Medulla oblongata (tissue), 1 donor: Measurements from ENCODE around the gene ATP5PB.
A peak's percentile ranks its signal among the peaks of the same experiment; 100 is the strongest.

Source experiments
- DNase-seq: peaks from one replicate; pipeline ENCODE4 v3.0.0-alpha.2; 2015; ENCODE audit errors: extremely low spot score

The ATP5PB gene, protein sequence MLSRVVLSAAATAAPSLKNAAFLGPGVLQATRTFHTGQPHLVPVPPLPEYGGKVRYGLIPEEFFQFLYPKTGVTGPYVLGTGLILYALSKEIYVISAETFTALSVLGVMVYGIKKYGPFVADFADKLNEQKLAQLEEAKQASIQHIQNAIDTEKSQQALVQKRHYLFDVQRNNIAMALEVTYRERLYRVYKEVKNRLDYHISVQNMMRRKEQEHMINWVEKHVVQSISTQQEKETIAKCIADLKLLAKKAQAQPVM

DNA sequence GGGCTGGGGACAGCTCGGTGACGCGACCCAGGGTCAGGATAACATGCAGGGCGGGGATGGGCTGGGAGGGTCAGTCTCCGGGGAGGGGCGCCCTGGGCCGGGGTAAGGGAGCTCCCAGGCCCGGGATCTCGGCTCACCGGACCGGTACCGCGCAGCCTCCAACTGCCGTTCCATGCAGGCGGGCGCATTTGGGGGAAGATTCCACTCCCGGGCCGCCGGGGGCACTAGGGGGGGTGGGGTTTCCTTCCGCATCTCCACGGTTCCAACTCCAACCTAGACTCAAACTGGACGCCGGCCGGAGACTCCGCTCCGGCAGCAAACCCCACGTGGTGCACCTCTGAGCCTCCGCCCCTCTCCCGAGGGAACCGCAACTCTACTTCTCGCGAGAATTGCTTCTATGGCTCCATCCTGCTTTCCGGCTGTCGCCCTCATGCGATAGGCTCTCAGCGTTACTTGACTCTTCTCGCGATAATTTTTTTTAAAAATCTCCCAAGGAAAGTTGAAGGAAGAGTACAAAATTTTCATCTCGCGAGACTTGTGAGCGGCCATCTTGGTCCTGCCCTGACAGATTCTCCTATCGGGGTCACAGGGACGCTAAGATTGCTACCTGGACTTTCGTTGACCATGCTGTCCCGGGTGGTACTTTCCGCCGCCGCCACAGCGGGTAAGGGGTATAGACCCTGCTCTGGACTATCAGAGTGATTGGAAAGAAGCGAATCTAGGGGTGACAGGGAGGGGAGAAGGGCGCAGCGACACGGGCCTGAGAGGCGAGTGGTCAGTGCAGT, at the start of gene ATP5PB, which contains the start of gene WDR77:
ATP5PB (plus strand) TSS at position 547 of the 785 bp plus-strand sequence; CDS start at position 625, 78 bp downstream.
WDR77 (minus strand) TSS at position 339 of the 785 bp plus-strand sequence; CDS start at position 252, 87 bp downstream.
- peak; percentile 99 for DNase-seq

DNA sequence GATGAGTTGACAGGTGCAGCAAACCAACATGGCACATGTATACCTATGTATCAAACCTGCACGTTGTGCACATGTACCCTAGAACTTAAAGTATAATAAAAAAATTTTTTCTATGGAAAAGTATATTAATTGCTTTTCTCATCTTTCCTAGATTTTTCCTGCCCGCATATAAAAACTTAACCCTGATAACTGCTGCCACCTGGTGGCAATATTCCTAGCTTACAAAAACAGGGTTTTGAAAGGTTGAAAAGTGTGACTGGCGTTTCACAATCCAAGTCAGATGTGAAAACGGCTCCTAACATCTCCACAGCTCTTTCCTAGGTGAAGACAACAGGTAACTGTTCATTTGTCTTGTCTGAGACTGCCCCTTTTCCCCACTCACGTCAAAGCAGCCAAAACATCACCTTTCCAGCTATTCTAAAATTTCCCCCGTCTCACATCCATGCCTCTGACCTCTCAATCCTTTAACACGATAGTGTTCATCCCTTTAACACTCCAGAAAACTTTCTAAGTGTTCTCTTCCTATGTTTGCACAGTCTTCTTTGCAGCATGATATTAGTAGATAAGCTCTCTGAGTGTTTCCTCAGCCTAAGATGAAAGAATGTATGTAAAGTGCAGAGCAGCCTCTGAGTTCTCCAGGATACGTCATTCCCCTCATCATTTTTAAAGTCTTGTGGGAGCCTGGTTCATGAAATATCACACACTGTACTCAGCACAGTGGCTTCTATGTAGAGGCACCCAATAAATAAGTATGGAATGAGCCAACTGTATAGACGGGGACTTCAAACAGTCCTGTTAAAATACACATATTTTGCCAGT, 49.3 kb upstream of the ATP5PB start:
- peak; percentile 80 for DNase-seq

DNA sequence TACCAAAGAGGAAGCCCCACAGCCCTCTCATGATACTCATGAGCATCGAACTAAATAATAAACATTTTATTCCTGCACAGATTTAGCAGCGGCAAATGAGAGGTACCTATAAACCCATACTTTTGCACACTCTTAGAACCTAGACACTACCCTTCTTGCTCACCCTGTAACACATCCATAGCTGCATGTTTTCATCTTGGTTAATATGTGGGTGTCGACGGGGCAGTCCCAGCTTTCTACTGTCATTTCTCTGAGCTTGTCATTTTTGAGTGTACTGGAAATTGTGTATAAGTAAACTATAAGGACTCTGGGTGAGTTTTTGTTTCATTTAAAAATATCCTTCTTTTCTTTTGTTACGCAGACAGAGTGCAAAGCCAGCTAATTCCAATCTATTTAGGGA, 47.2 kb upstream of the ATP5PB start:
- DNase-seq = no peak

DNA sequence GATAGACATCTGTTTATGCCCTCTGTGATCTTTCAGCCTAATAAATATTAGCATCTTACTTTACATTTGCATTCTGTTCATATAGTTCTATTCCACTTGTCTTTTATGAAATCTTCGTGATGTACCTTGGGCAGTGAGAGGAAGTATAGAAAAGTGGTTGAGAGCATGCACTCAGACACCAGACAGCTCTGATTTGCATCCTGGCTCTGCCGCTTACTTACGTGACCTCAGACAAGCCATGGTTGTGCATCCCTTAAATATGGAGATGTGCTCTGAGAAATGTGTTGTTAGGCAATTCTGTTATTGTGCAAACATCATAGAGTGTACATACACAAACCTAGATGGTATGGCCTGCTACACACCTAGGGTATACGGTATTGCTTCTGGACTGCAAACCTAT, 44.7 kb upstream of the ATP5PB start:
- no peak for DNase-seq

DNA sequence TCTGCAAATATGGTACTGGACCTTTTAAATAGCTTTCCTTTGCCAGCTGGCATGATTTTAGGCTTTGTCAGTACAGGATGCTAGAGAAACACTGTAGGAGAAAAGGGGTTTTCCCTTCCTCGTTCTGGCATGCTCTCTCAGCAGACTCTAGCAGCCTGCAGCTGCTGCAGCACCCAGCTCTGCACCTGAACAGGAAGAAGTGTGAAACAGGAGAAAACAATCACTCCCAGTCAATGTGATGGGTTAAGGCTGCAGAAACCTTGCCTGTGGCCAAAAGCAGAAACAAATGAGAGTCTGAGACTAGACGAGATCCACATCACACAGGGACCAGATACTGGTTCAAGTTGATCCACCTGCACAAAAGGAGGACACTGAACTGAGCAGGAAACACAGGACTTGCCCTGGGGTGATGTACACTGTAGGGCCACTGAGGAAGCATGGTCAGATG, 42.9 kb upstream of the ATP5PB start:
- DNase-seq = no peak

DNA sequence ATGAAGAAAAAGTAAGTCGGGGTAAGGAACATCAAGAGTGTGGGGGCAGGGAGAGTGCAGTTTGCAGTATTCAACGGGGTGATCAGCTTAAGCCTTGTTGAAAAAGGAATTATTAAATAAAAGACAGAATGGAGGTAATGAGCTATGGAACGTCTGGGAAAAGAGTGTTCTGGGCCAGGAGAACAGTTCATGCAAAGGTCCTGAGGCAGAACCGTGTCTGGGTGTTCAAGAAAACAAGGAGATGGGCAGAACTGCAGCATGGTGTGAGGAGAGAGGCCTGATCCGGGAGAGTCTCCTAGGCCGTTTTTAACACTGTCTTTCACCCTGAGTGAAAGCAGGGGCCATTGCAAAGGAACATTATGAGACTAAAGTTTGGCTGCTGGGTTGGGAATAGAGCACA, 42.0 kb upstream of the ATP5PB start:
- no peak for DNase-seq

DNA sequence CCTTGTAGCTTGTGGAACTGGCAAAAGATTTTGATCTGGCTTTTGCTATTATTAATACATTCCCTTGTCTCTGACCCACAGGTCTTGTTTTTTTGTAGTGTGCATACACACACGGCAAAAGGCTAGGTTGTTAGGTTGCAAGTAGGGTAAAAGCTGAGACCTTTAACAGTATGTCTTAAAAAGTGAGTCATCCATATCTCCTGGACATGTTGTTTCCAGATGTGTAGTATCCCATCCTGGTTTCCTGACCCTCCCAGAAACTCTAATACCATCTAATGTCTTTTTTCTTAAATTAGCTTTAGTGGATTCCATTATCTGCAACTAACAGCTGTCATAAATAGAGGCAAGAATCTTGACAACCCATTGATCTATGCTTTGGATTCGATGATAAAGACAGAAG, 36.4 kb upstream of the ATP5PB start:
- no peak for DNase-seq

DNA sequence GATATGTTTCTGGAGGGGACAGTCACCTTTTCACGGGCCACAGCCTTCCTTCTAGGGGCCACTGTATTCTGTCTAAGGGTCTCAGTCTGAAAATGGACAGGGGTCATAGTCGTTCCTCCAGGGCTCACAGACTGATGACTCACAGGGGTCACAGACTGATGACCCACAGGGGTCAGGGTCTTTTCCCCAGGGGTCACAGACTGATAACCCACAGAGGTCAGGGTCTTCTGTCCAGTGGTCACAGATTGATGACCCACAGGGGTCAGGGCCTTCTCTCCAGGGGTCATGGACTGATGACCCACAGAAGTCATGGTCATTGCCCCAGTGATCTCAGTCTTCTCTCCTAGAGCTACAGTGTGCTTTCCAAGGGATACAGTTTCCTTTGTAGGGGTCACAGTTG, 34.5 kb upstream of the ATP5PB start:
- no peak for DNase-seq

DNA sequence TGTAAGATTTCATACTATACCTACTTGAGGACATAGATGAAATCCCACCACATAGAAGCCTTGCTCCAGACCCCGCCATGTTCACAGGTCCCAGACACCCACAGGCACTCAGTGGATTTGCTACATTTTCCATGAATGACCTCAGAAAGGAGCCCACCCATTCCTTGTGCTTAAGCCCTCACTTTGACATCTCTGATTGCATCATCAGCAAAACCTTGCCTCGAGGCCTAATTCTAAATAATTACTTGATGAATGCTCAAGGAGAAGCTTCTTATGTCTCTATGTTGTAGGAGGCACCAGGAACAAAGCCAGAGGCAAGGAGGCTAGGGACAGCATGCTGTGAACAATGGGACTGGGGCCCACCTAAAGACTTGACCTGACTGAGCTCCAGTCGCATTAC, 33.8 kb upstream of the ATP5PB start:
- no peak for DNase-seq

DNA sequence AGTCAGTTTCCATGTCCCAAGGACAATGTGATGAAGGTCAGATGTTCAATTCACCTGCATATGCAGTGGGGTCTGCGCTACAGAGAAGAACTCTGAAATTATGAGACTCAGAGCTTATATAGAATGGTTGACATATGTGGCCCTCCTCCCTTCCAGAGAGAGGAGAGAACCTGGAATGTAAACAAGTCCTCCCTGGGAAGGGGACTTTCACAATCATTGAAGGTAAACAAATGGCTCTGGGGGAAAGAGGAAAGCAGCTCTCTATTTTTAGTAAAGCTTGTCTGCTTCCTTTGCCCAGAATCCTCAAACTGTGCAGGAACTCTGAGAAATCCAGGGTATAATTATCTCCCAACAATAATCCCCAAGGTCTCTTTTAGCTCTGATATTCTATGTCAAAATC, 31.5 kb upstream of the ATP5PB start:
- DNase-seq = no peak

DNA sequence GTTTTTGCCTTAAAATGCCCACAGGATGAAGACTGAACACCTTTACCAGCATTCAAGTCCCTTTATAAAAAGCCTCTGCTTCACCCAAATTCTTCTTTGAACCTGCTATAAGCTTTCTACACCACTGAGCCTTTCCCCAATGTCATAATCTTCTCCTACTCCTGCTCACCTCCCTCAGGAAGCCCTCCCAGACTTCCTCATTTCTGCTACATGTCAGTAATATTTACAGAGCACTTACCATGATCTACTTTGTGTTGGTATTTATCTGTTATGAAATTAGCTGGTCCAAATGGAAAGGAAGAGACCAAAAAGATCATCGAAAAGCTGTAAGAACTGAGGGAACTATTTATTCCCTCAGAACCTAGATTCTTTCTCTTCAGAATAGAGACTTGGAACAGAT, 30.2 kb upstream of the ATP5PB start:
- DNase-seq = no peak

DNA sequence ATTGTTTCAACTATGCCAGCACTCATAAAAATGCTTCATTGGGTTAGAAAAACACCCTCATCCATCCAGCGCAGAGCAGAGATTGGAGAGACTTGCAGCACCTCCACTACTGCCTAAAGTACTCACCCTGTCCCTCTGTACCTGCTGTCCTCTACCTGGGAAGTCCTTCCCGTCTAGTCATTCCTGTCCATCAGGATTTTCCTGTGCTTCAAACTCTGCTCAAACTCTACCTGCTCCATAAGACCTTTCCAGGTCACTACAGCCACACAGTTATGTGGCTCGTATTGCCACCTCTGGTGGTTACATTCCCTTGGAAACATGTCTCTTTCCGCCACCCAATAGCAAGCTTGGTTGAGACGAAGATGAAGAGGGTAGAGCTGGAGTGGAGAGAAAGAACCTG, 28.9 kb upstream of the ATP5PB start:
- DNase-seq = no peak

DNA sequence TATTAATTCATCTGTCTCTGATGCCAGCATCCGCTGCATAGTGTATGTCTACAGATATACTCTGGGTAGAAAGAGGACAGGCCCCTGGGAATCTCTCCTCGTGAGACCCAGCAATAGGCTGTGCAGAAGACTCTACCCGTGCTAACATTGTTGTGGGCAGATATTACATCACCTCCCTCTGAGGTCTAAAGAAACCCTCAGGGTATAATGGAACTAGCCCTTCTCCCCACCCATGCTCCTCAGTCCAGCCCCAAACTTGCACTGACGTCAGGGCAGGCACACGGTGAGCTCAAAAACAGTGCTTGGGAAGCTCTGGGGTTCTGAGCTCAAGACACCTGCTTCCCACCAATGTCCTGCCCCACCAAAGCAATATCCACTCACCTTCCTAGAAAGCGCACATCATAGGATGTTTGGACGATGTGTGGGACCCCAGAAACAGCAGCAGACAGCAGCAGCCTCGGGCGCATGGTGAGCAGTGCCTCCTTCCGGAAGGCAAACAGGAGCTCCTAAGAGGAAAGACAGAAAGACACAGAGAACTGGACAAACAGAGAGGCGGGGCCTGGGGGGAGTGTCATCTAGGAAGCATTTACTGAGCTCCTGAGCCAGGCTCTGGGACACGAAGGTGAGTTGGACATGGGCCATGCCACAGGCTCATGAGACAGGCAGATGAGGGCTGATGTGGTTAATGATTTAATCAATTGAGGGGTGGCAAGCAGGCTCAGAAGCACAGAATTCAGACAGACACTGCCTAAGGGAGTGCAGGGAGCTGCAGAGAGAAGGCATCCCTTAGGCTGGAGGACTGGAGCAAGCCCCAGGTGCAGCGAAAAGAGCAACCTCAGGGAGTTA, 26.5 kb upstream of the ATP5PB start:
- DNase-seq = no peak

DNA sequence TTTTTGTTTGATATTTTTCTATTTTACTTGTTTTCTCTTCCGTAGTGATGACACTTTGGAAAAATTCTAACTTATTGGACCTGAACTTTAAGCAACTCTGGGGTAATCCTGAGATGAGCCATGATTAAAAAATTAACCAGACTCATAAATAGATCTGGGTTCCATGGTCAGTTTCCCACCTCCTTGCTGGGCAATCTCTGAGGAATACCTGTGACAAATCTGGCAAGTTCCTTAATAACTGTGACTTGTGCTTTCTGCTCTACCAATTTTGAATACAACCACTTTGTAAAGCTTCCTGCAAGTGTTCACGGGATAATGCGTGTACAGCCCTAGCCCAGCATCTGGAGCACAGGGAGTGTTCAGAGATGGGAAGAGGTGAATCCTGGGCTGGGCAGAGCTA, 25.0 kb upstream of the ATP5PB start:
- DNase-seq = no peak

DNA sequence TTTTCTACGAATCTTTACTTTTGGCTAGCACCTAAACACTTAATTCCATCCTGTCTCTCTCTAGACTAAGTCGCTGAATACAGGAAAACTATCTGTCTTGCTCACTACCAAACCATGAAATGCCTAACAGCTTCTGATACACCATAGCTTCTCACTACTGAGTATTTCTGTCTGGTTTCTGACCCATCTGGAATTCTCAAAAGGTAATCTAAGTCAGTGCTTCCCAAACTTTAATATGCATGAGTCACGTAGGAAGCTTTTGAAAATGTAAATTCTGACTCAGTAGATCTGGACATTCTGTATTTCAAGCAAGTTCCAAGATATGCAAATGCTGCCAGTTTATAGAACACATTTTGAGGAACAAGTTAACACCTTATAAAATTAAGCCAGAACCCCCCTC, 12.5 kb upstream of the ATP5PB start:
- no peak for DNase-seq

DNA sequence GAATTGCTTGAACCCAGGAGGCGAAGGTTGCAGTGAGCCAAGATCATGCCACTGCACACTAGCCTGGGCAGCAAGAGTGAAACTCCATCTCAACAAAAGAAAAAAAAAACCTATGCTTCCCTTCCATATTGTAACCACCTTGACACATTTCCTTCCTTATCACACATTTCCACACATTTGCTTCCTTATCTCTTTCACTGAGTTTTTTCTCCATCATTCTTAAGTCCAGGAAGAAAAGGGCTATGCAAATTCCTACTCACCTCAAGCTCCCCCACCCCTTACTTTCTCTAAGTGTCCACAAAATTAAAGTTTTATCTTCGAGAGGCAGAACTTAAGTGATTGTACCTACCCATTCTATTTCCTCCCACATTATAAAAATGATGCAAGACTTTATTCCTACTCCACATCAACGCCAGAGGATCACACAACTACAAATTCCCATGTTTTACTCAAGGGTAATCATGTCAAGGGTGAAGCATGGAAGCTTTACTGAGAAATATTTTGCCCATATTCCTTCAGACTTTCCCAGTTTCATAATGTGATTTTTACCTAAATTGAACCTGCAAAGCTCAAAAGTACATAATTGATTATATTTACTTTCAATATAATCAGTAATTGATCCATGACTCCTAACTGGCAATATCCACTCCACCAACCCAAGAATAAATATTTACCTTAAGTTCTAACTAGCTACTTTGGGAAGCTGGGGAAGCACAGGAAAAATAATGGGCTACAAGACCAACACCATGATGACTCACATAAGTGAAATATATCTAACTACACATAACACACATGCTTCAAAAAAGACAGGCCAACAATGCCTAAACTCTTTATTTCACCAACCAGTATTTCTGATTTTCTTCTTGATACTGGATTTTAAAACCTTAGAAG, 9.6 kb upstream of the ATP5PB start:
- DNase-seq = no peak

DNA sequence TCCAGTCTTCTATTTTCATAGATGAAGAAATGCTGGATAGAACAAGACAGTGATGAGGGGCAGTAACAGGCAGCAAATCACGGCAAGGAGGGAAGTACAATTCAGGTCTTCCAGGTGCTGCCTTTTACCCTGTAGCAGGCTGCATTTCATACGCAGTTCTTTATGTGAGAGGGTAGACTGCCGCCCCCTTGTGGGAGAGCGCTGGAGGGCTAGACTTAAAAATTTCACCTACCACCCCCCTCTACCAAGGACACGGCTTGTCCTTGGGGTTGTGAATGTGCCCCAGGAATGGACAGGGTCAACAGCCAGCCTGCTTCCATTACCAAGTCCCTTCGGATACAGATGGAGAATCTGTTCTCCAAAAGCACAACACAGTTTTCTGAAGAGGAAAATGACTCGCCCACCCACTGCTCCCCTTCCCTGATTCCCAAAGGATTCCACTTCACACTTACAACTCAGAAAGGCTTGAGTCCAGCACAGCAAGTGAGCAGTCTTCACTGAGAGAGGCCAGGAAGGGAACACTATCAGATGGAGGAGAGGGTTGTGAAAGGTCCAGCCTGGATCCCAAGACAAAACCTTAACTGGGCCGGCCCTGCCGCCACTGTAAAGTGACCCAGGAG, 7.6 kb upstream of the ATP5PB start:
- no peak for DNase-seq

DNA sequence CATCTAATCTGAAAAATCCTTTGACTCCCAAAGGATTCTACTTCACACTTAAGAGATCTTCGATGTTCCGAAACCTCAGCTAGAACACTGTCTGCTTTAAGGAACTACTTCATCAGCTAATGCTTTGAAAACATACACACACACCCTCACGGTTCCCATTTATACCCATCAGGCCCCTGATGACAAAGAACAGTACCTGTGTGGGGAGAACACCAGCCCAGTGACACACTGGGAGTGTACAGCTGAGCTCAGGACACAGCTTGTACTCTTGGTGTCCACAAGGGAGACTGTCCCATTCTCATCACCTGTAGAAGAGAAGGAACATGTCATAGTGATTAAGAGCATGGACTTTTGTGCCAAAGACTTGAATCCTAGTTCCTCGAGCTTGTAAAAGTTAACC, 6.8 kb upstream of the ATP5PB start:
- no peak for DNase-seq

DNA sequence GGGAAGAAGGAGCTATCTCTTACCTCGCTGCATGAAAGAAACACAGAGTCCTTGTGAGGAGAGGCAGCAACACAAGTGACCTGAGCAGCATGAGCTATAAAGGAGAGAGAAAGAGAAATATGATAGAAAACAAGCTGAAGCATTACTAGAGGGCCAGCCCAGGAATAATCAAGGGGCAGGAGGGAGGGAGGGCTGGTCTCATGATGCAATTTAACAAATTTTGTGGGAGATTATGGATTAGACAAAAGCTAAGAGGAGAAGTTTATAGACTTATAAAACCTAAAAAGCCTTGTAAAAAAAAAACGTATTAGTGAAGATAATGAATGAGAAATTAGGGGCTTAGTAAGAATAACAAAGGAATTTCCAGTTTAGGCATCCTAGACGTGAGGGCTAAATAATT, 5.2 kb upstream of the ATP5PB start:
- DNase-seq = no peak

DNA sequence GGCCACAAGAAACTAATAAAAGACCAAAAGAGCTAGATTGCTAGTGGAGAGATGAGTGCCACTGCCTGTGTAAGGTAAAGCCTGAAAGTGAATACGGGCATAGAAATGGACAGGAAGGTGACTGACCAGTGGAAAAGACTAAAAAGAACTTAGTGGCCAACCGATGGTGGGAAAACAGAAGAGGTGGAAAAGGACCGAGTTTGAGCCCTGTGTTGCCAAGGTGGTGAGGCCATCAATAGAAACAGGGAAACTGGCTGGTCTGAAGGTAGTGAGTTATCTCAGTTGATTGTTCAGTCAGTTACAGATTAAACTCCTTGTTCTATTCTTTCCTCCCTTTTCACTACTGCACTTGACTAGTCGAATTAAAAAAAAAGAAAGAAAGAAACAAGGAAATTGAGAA, 2.7 kb upstream of the ATP5PB start:
- no peak for DNase-seq
